Activated CD8-positive, alpha-beta memory T cell treated with anti-CD3 and anti-CD28 coated beads, Interleukin-2, amount 50 U/mL, for 4 hours (primary cell): ENCODE data around the gene SIGLEC7.

Experiments
- DNase-seq: peaks from one replicate; pipeline ENCODE4 v3.0.0-alpha.2; 2020

The SIGLEC7 gene

GRCh38 chr19:51142119-51142518, at the start of gene SIGLEC7:
SIGLEC7 (plus strand) TSS chr19:51142301; CDS start chr19:51142370, 69 bp downstream.
- no peak for DNase-seq

GRCh38 chr19:51093101-51093500, 49.0 kb upstream of the SIGLEC7 start:
- no peak for DNase-seq

- no peak for DNase-seq
Observed at GRCh38 chr19:51093510-51094345, 48.4 kb upstream of the SIGLEC7 start.

- DNase-seq, result no peak
Observed at GRCh38 chr19:51094696-51095279, 47.3 kb upstream of the SIGLEC7 start.

GRCh38 chr19:51096473-51097165, 45.5 kb upstream of the SIGLEC7 start:
- no peak for DNase-seq

- DNase-seq, result peak; percentile 76
Observed at GRCh38 chr19:51097166-51097738, 44.8 kb upstream of the SIGLEC7 start.

GRCh38 chr19:51097796-51098195, 44.3 kb upstream of the SIGLEC7 start:
- DNase-seq, result no peak

- peak; percentile 52 for DNase-seq
Observed at GRCh38 chr19:51098365-51099046, 43.6 kb upstream of the SIGLEC7 start.

GRCh38 chr19:51099047-51099382, 43.1 kb upstream of the SIGLEC7 start:
- DNase-seq, result no peak

GRCh38 chr19:51100601-51101000, 41.5 kb upstream of the SIGLEC7 start:
- DNase-seq, result no peak

GRCh38 chr19:51101171-51101865, 40.8 kb upstream of the SIGLEC7 start:
- no peak for DNase-seq

GRCh38 chr19:51102991-51103390, 39.1 kb upstream of the SIGLEC7 start:
- DNase-seq, result no peak

- no peak for DNase-seq
Observed at GRCh38 chr19:51103926-51104341, 38.2 kb upstream of the SIGLEC7 start.

- no peak for DNase-seq
Observed at GRCh38 chr19:51107406-51108065, 34.6 kb upstream of the SIGLEC7 start.

- peak; percentile 98 for DNase-seq
Observed at GRCh38 chr19:51108066-51108804, 33.9 kb upstream of the SIGLEC7 start, which contains the start of gene CTU1. CTU1 (minus strand) TSS chr19:51108409; CDS start chr19:51104569, 3,840 bp downstream.

- no peak for DNase-seq
Observed at GRCh38 chr19:51108805-51109146, 33.3 kb upstream of the SIGLEC7 start.

GRCh38 chr19:51110666-51110971, 31.5 kb upstream of the SIGLEC7 start:
- DNase-seq, result no peak

GRCh38 chr19:51111606-51112005, 30.5 kb upstream of the SIGLEC7 start:
- no peak for DNase-seq

GRCh38 chr19:51114087-51114729, 27.9 kb upstream of the SIGLEC7 start:
- DNase-seq, result no peak

GRCh38 chr19:51116736-51117286, 25.3 kb upstream of the SIGLEC7 start:
- no peak for DNase-seq
